ENCODE data around the gene SIPA1L2.

SIPA1L2 gene

DNA sequence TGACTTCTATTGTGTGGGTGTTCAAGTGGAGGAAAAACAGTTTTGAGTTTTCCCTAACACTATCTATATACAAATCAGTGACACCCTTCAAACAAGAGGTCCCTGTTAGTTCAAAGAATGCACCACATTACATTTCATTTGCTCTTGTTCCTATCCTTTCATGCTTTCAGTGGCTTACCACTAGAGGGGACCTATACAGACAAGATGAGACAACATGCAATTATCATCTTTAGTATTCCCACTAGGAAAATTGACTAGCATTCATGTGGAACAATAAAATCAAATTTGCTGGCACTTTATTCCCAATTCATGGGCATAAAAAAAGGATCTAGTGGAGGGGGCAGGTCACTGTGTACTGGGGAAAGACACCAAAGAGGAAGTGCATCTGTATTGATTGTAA lies 13.3 kb upstream of the SIPA1L2 start:
- Histone ChIP-seq H3K4me1 (ENCODE audit: insufficient read depth, low read length) (no peaks in the 10 kb centered on the region), H3K4me3 (ENCODE audit: low read length) (no peak overlapping the region), H3K9ac (ENCODE audit: low read depth, low read length) (no peak overlapping the region), H3K27me3 (ENCODE audit: insufficient read depth, low read length) (no peaks in the 10 kb centered on the region), H3K36me3 (ENCODE audit: insufficient read depth, low read length) (no peaks in the 10 kb centered on the region), H3K27ac (ENCODE audit: low read depth, low read length) (no peak overlapping the region), H3K9me3 (ENCODE audit: insufficient read depth, low read depth, low read length) (no peaks in the 10 kb centered on the region)

- no peaks in the 10 kb centered on the region for H3K9me3 ChIP-seq (ENCODE audit: insufficient read depth, low read depth, low read length)
- H3K27me3 ChIP-seq (ENCODE audit: insufficient read depth, low read length) = no peaks in the 10 kb centered on the region
- H3K9ac ChIP-seq (ENCODE audit: low read depth, low read length) = no peak overlapping the region
- no peak overlapping the region for H3K27ac ChIP-seq (ENCODE audit: low read depth, low read length)
- WGBS = 96% methylated on average over 6 of the region's 6 CpGs
- no peaks in the 10 kb centered on the region for H3K36me3 ChIP-seq (ENCODE audit: insufficient read depth, low read length)
- no peak overlapping the region for H3K4me3 ChIP-seq (ENCODE audit: low read length)
- H3K4me1 ChIP-seq (ENCODE audit: insufficient read depth, low read length) = no peaks in the 10 kb centered on the region
These were observed 11.6 kb upstream of the SIPA1L2 start for GRCh38 chr1:232641507-232641906.

DNA sequence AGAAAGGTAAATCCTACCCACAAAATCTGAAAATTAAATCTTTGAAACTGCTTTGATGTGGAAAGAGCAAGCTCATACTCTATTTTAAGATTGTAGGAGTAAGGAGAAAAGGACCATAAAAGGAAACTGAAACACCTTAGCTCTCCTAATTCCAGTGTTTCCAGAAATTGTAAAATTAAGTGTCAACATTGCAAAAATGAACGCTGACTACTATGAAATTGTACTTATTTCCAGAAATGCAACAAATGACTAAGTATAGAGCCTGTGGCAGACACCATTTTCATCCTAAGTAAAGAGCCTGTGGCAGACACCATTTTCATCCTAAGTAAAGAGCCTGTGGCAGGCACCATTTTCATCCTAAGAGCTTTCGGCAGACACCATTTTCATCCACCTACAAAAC lies 6.9 kb upstream of the SIPA1L2 start:
- no peaks in the 10 kb centered on the region for H3K36me3 ChIP-seq (ENCODE audit: insufficient read depth, low read length)
- H3K9me3 ChIP-seq (ENCODE audit: insufficient read depth, low read depth, low read length) = no peaks in the 10 kb centered on the region
- WGBS = 96% methylated on average over 2 of the region's 2 CpGs
- H3K27me3 ChIP-seq (ENCODE audit: insufficient read depth, low read length) = peaks cover 11% of the 10 kb centered on the region
- H3K4me3 ChIP-seq (ENCODE audit: low read length) = no peak overlapping the region
- H3K27ac ChIP-seq (ENCODE audit: low read depth, low read length) = no peak overlapping the region
- no peaks in the 10 kb centered on the region for H3K4me1 ChIP-seq (ENCODE audit: insufficient read depth, low read length)
- no peak overlapping the region for H3K9ac ChIP-seq (ENCODE audit: low read depth, low read length)

- Histone ChIP-seq H3K9me3 (ENCODE audit: insufficient read depth, low read depth, low read length) (no peaks in the 10 kb centered on the region), H3K4me1 (ENCODE audit: insufficient read depth, low read length) (no peaks in the 10 kb centered on the region; the same call in 1 of the 2 replicates), H3K9ac (ENCODE audit: low read depth, low read length) (no peak overlapping the region), H3K27me3 (ENCODE audit: insufficient read depth, low read length) (peaks cover 18% of the 10 kb centered on the region), H3K36me3 (ENCODE audit: insufficient read depth, low read length) (no peaks in the 10 kb centered on the region), H3K4me3 (ENCODE audit: low read length) (no peak overlapping the region), H3K27ac (ENCODE audit: low read depth, low read length) (no peak overlapping the region)
- 0% methylated on average over 1 of the region's 3 CpGs for WGBS
These were observed 5.9 kb upstream of the SIPA1L2 start for GRCh38 chr1:232635778-232636356.

- Histone ChIP-seq H3K36me3 (ENCODE audit: insufficient read depth, low read length) (no peaks in the 10 kb centered on the region), H3K9me3 (ENCODE audit: insufficient read depth, low read depth, low read length) (no peaks in the 10 kb centered on the region), H3K4me1 (ENCODE audit: insufficient read depth, low read length) (no peaks in the 10 kb centered on the region; the same call in 1 of the 2 replicates), H3K4me3 (ENCODE audit: low read length) (no peak overlapping the region), H3K27me3 (ENCODE audit: insufficient read depth, low read length) (peaks cover 19% of the 10 kb centered on the region), H3K9ac (ENCODE audit: low read depth, low read length) (no peak overlapping the region), H3K27ac (ENCODE audit: low read depth, low read length) (no peak overlapping the region)
These were observed 5.3 kb upstream of the SIPA1L2 start for GRCh38 chr1:232635279-232635678.

- Histone ChIP-seq H3K27me3 (ENCODE audit: insufficient read depth, low read length) (peaks cover 24% of the 10 kb centered on the region), H3K4me3 (ENCODE audit: low read length) (no peak overlapping the region), H3K4me1 (ENCODE audit: insufficient read depth, low read length) (no peaks in the 10 kb centered on the region; the same call in 1 of the 2 replicates), H3K36me3 (ENCODE audit: insufficient read depth, low read length) (no peaks in the 10 kb centered on the region), H3K27ac (ENCODE audit: low read depth, low read length) (no peak overlapping the region), H3K9ac (ENCODE audit: low read depth, low read length) (no peak overlapping the region), H3K9me3 (ENCODE audit: insufficient read depth, low read depth, low read length) (no peaks in the 10 kb centered on the region)
- WGBS = 85% methylated on average over 5 of the region's 5 CpGs
These were observed 4.2 kb upstream of the SIPA1L2 start for GRCh38 chr1:232634096-232634495.

DNA sequence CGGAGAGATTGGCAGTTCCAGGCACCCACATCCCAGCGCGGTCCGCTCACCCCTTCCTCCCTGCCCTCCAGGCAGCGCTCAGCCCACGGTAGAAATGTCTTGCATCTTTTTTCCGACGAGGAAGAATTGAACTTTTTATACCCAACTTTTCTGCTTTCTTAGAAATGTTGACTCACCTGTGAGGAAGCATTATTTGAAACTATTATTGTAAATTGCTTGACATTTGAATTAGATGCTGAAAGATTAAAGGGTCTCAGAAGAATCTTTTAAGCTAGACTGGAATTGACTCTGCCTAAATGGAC lies 912 bp upstream of the SIPA1L2 start:
- Histone ChIP-seq H3K27me3 (ENCODE audit: insufficient read depth, low read length) (peaks cover 37% of the 10 kb centered on the region), H3K27ac (ENCODE audit: low read depth, low read length) (no peak overlapping the region), H3K4me3 (ENCODE audit: low read length) (peak overlapping the region; percentile 78), H3K9ac (ENCODE audit: low read depth, low read length) (peak overlapping the region; percentile 61; the same call in 1 of the 2 replicates), H3K4me1 (ENCODE audit: insufficient read depth, low read length) (peaks cover 23% of the 10 kb centered on the region), H3K9me3 (ENCODE audit: insufficient read depth, low read depth, low read length) (no peaks in the 10 kb centered on the region), H3K36me3 (ENCODE audit: insufficient read depth, low read length) (no peaks in the 10 kb centered on the region)
- 1% methylated on average over 8 of the region's 8 CpGs for WGBS

GRCh38 chr1:232629250-232630046 lies 485 bp downstream of the SIPA1L2 start:
- under 1% methylated on average over 96 of the region's 96 CpGs for WGBS
- Histone ChIP-seq H3K4me3 (ENCODE audit: low read length) (peak overlapping the region; percentile 78), H3K9ac (ENCODE audit: low read depth, low read length) (peak overlapping the region; percentile 55), H3K9me3 (ENCODE audit: insufficient read depth, low read depth, low read length) (no peaks in the 10 kb centered on the region), H3K4me1 (ENCODE audit: insufficient read depth, low read length) (peaks cover 28% of the 10 kb centered on the region), H3K27ac (ENCODE audit: low read depth, low read length) (no peak overlapping the region), H3K27me3 (ENCODE audit: insufficient read depth, low read length) (peaks cover 37% of the 10 kb centered on the region), H3K36me3 (ENCODE audit: insufficient read depth, low read length) (no peaks in the 10 kb centered on the region)

- Histone ChIP-seq H3K9ac (ENCODE audit: low read depth, low read length) (peak overlapping the region; percentile 55; the same call in 1 of the 2 replicates), H3K27ac (ENCODE audit: low read depth, low read length) (no peak overlapping the region), H3K4me3 (ENCODE audit: low read length) (peak overlapping the region; percentile 78), H3K36me3 (ENCODE audit: insufficient read depth, low read length) (no peaks in the 10 kb centered on the region), H3K27me3 (ENCODE audit: insufficient read depth, low read length) (peaks cover 37% of the 10 kb centered on the region), H3K9me3 (ENCODE audit: insufficient read depth, low read depth, low read length) (no peaks in the 10 kb centered on the region), H3K4me1 (ENCODE audit: insufficient read depth, low read length) (peaks cover 28% of the 10 kb centered on the region)
- 11% methylated on average over 11 of the region's 13 CpGs for WGBS
These were observed 1.3 kb downstream of the SIPA1L2 start for GRCh38 chr1:232628335-232629249.

DNA sequence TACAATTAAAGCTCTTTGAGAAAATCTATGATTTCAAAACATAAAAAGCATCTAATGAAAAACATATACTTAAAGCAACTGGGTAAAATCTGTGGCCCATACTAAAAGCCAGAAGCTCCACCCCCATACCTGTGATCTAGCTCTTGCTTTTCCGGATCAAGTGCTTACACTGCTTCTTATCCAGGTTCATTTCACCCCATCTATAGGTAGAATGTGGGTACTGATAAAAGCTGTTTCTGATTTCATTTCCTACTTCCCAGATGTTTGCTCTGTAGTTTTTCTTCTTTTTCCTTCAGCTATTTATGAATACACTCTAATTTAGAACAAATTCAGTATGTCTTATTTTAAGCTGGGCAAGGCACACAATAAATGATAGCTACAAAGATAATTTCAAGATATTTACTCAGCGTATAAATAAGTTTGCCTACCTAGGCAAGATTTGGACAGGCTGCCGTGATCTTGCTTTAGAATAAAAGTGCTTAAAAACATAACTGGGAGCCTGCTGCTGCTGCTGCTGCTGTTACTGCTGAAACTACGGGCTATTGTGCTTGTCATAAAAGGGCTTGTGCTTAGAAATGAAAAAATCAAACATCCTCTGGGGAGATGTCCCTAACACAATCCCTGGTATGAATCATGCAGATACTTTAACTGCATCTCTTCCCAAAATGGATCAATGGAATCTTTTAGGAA lies 2.1 kb downstream of the SIPA1L2 start:
- 55% methylated on average over 3 of the region's 4 CpGs for WGBS
- Histone ChIP-seq H3K9me3 (ENCODE audit: insufficient read depth, low read depth, low read length) (no peaks in the 10 kb centered on the region), H3K4me1 (ENCODE audit: insufficient read depth, low read length) (peaks cover 29% of the 10 kb centered on the region), H3K9ac (ENCODE audit: low read depth, low read length) (no peak overlapping the region), H3K27me3 (ENCODE audit: insufficient read depth, low read length) (peaks cover 36% of the 10 kb centered on the region), H3K36me3 (ENCODE audit: insufficient read depth, low read length) (no peaks in the 10 kb centered on the region), H3K4me3 (ENCODE audit: low read length) (peak overlapping the region; percentile 78), H3K27ac (ENCODE audit: low read depth, low read length) (no peak overlapping the region)

Measured in HUES64 (cell line).